ENCODE results near the gene PTGDS.

DNA sequence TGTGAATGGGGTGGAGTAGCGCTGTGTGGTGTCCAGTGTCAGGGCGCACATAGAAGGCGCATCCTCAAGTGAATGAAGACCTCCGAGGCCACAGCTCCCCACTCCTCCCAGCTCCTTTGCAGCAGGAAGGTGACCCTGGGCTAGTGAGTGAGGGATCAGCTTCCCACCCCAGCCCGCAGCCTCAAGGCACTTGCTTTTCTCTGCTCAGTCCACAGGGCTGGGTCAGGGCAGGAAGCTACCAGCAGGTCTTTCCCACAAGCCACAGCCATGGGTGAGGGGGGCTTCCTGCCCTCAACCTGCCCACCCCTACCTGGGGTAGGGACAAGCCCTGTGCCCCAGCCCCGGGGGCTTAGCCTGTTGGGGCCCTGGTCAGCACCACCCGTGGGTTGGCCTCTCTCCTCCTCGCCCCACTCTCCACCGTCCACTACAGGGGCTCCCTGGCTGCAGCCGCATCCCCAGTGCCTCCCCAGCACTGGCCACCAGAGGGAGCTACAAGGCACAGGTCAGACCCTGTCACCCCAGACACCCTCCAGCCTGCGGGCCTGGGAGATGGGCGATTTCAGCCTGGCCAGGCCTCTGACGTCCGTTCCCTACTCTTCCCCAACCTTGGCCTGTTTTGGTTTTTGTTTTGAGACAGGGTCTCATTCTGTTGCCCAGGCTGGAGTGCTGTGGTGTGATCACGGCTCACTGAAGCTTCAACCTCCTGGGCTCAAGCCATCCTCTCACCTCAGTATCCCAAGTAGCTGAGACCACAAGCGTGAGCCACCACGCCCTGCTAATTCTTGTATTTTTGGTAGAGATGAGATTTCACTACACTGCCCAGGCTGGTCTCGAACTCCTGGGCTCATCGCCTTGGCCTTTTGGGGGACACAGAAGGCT lies 52.0 kb downstream of the PTGDS start:
- TF ChIP-seq, protein P1, sequence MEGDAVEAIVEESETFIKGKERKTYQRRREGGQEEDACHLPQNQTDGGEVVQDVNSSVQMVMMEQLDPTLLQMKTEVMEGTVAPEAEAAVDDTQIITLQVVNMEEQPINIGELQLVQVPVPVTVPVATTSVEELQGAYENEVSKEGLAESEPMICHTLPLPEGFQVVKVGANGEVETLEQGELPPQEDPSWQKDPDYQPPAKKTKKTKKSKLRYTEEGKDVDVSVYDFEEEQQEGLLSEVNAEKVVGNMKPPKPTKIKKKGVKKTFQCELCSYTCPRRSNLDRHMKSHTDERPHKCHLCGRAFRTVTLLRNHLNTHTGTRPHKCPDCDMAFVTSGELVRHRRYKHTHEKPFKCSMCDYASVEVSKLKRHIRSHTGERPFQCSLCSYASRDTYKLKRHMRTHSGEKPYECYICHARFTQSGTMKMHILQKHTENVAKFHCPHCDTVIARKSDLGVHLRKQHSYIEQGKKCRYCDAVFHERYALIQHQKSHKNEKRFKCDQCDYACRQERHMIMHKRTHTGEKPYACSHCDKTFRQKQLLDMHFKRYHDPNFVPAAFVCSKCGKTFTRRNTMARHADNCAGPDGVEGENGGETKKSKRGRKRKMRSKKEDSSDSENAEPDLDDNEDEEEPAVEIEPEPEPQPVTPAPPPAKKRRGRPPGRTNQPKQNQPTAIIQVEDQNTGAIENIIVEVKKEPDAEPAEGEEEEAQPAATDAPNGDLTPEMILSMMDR (IDR thresholded peaks at IDR 0.05) = peak; percentile 60 to 84 (median 76)
- no peak for TF ChIP-seq POLR2AphosphoS5 (IDR thresholded peaks at IDR 0.05)
- TF ChIP-seq POLR2A (IDR thresholded peaks at IDR 0.05) = no peak

All from breast epithelium (tissue), 3 donors.